T-helper 2 cell treated with Interferon-gamma antibody and Interleukin-4, amounts not matched to agents 5 μg/mL and 100 μg/mL, for 36 hours (primary cell): ENCODE measurements around the gene THG1L.
"Not testable (repeated sequence)": the region's sequence is repeated elsewhere in the genome, so short reads cannot be mapped to it uniquely, and the experiment has no call there.

Source experiments
- DNase-seq: peaks from one replicate; pipeline ENCODE4 v3.0.0; 2021; ENCODE audit warnings: low spot score
- H3K27ac Mint-ChIP-seq: one replicate; pipeline ENCODE4 v1.8.0; 2021; ENCODE audit warnings: mild to moderate bottlenecking, mixed read lengths
- H3K27me3 Mint-ChIP-seq: one replicate; pipeline ENCODE4 v1.8.0; 2021; ENCODE audit warnings: low read depth, mixed read lengths
- H3K36me3 Mint-ChIP-seq: one replicate; pipeline ENCODE4 v1.8.0; 2021; ENCODE audit warnings: low read depth, mixed read lengths
- H3K4me1 Mint-ChIP-seq: one replicate; pipeline ENCODE4 v1.8.0; 2021; ENCODE audit warnings: low read depth, mixed read lengths
- H3K4me3 Mint-ChIP-seq: one replicate; pipeline ENCODE4 v1.8.0; 2022; ENCODE audit warnings: mild to moderate bottlenecking, moderate library complexity, mixed read lengths
- H3K9me3 Mint-ChIP-seq: one replicate; pipeline ENCODE4 v1.8.0; 2021; ENCODE audit warnings: mixed read lengths

The THG1L gene

DNA sequence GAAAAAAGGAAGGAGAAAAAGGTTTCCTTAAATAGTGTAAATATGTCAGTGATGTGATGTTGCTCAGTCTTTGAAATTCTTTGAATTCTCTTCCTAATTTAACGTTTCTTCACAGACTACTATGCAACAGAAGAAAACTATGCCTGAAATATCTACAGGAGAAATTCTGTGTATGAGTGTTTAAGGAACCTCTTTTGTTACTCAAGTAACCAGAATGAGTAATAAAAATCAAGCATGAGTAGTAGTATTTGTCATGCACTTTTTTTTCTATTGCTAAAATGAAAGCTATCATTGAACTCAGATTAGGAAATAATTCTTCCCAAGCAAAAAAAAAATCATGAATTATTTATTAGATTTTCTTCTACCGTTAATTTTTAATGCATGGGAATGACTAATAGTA is 20.3 kb upstream of the THG1L start:
- Mint-ChIP-seq H3K36me3 (peaks cover 3% of the 10 kb centered on the region), H3K9me3 (no peaks in the 10 kb centered on the region), H3K4me3 (no peak overlapping the region), H3K27ac (no peak overlapping the region), H3K27me3 (peaks cover 7% of the 10 kb centered on the region), H3K4me1 (peaks cover 18% of the 10 kb centered on the region)
- DNase-seq: no peak

- H3K36me3 Mint-ChIP-seq: peaks cover 5% of the 10 kb centered on the region
- DNase-seq: no peak
- H3K27ac Mint-ChIP-seq: no peak overlapping the region
- H3K4me3 Mint-ChIP-seq: no peak overlapping the region
- no peaks in the 10 kb centered on the region for H3K9me3 Mint-ChIP-seq
- peaks cover 41% of the 10 kb centered on the region for H3K4me1 Mint-ChIP-seq
- peaks cover 3% of the 10 kb centered on the region for H3K27me3 Mint-ChIP-seq
Measured at GRCh38 chr5:157713830-157714595, 17.2 kb upstream of the THG1L start.

DNA sequence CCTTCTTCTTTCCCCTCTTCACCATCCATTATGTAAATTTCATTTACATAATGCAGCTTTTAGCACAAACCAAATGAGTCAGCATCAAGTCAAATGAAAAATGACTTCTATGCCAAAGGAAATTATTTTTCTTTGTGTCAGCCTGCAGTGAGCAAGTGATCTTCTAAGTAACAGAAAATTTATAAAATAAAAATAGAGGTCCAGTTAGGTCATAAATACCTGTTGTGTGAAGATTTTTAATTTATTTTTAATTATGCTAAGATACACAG is 16.7 kb upstream of the THG1L start:
- Mint-ChIP-seq H3K27ac (no peak overlapping the region), H3K9me3 (no peaks in the 10 kb centered on the region), H3K27me3 (peaks cover 2% of the 10 kb centered on the region), H3K4me1 (peaks cover 38% of the 10 kb centered on the region), H3K36me3 (peaks cover 2% of the 10 kb centered on the region), H3K4me3 (no peak overlapping the region)
- no peak for DNase-seq

DNA sequence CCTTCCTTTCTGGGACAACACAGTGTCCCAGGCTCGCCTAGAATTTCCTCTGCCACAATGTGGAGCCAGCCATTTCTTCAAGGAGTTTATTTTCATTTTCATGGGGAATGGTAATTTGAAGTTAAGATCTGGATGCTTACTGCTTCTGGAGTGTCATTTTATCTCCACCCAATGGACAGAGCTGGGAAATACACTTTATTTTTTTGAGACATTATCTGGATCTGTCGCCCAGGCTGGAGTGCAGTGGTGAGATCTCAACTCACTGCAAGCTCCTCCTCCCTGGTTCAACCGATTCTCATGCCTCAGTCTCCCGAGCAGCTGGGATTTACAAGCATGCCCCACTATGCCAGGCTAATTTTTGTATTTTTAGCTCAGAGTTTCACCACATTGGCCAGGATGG is 12.7 kb upstream of the THG1L start:
- peaks cover 5% of the 10 kb centered on the region for H3K9me3 Mint-ChIP-seq
- no peaks in the 10 kb centered on the region for H3K27me3 Mint-ChIP-seq
- H3K4me1 Mint-ChIP-seq: peaks cover 38% of the 10 kb centered on the region
- peak overlapping the region; percentile 63 for H3K27ac Mint-ChIP-seq
- H3K4me3 Mint-ChIP-seq: peak overlapping the region; percentile 5
- DNase-seq: no peak
- peaks cover 2% of the 10 kb centered on the region for H3K36me3 Mint-ChIP-seq

DNA sequence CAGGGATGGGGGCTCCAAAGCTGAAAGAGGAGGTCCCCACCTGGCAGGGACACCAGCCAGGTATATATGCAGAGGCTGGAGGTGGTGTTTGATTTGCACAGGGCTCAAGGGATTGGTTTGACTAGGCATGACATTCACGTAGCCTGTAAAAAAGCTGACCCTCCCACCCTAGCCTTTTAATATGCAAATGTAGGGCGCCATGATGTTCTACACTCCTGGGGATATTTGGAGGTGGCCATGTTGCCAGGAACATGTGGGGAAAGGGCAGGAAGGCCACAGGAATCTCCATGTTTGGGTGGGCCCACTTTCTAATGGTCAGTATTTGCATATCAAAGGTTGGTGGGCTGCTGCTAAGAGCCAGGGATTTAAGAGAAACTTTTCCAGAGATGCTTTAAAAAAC is 12.0 kb upstream of the THG1L start:
- H3K27ac Mint-ChIP-seq: peak overlapping the region; percentile 41
- H3K36me3 Mint-ChIP-seq: peaks cover 2% of the 10 kb centered on the region
- no peak for DNase-seq
- H3K4me3 Mint-ChIP-seq: no peak overlapping the region
- peaks cover 5% of the 10 kb centered on the region for H3K9me3 Mint-ChIP-seq
- H3K4me1 Mint-ChIP-seq: peaks cover 38% of the 10 kb centered on the region
- H3K27me3 Mint-ChIP-seq: no peaks in the 10 kb centered on the region

DNA sequence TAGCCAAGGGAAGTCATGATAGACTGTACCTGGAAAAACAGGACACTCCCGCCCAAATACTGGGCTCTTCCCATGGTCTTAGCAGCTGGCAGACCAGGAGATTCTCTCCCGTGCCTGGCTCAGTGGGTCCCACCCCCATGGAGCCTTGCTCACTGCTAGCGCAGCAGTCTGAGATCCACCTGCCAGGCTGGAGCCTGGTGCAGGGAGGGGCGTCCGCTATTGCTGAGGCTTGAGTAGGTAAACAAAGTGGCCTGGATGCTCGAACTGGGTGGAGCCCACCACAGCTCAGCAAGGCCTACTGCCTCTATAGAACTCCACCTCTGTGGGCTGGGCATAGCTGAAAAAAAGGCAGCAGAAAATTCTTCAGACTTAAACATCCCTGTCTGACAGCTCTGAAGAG is 10.1 kb upstream of the THG1L start:
- Mint-ChIP-seq H3K4me1 (peaks cover 35% of the 10 kb centered on the region), H3K27me3 (peaks cover 5% of the 10 kb centered on the region), H3K36me3 (peaks cover 4% of the 10 kb centered on the region), H3K9me3 (peaks cover 5% of the 10 kb centered on the region), H3K4me3 (no peak overlapping the region), H3K27ac (no peak overlapping the region)
- DNase-seq: no peak

DNA sequence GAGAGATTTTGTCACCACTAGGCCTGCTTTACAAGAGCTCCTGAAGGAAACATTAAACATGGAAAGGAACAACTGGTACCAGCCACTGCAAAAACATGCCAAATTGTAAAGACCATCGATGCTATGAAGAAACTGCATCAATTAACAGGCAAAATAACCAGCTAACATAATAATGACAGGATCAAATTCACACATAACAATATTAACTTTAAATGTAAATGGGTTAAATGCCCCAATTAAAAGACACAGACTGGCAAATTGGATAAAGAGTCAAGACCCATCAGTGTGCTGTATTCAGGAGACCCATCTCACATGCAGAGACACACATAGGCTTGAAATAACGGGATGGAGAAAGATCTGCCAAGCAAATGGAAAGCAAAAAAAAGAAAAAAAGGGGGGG is 8.3 kb upstream of the THG1L start:
- not testable (repeated sequence) for H3K4me3 Mint-ChIP-seq, H3K27me3 Mint-ChIP-seq, H3K36me3 Mint-ChIP-seq, DNase-seq, H3K9me3 Mint-ChIP-seq, H3K27ac Mint-ChIP-seq
- H3K4me1 Mint-ChIP-seq: peaks cover 23% of the 10 kb centered on the region

DNA sequence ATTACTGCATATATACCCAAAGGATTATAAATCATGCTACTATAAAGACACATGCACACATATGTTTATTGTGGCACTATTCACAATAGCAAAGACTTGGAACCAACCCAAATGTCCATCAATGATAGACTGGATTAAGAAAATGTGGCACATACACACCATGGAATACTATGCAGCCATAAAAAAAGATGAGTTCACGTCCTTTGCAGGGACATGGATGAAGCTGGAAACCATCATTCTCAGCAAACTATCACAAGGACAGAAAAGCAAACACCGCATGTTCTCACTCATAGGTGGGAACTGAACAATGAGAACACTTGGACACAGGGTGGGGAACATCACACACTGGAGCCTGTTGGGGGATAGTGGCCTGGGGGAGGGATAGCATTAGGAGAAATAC is 4.6 kb upstream of the THG1L start:
- H3K9me3 Mint-ChIP-seq, DNase-seq, H3K27me3 Mint-ChIP-seq, H3K4me3 Mint-ChIP-seq, H3K36me3 Mint-ChIP-seq, H3K27ac Mint-ChIP-seq: not testable (repeated sequence)
- H3K4me1 Mint-ChIP-seq: peaks cover 23% of the 10 kb centered on the region

- H3K4me3 Mint-ChIP-seq, H3K27ac Mint-ChIP-seq, H3K36me3 Mint-ChIP-seq, H3K27me3 Mint-ChIP-seq, DNase-seq, H3K9me3 Mint-ChIP-seq: not testable (repeated sequence)
- peaks cover 28% of the 10 kb centered on the region for H3K4me1 Mint-ChIP-seq
Measured at GRCh38 chr5:157727858-157728257, 3.4 kb upstream of the THG1L start.

DNA sequence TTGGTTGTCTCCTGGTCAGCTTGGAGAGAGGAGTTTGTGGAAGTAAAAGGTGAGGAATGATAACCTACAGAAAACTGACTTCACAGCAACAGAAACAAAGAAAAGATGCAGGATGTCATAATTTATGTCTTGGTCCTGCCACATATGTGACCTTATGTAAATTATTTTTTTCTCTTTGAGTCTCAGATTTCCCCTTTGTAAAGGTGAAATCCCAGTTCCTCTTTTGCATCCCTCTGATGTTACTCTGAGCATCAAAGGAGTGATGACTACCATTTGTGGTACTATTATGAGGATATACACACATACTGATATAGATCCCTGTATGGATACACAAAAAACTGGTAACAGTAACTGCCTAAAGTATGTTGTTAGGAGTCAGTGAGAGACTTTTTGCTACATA is 1.4 kb upstream of the THG1L start:
- DNase-seq: no peak
- Mint-ChIP-seq H3K36me3 (peaks cover 12% of the 10 kb centered on the region), H3K9me3 (no peaks in the 10 kb centered on the region), H3K4me3 (no peak overlapping the region), H3K27me3 (peaks cover 5% of the 10 kb centered on the region), H3K4me1 (peaks cover 28% of the 10 kb centered on the region), H3K27ac (no peak overlapping the region)

GRCh38 chr5:157730900-157731271 is 334 bp upstream of the THG1L start:
- no peaks in the 10 kb centered on the region for H3K27me3 Mint-ChIP-seq
- H3K4me3 Mint-ChIP-seq: peak overlapping the region; percentile 91

GRCh38 chr5:157732130-157732514 is 902 bp downstream of the THG1L start:
- H3K4me3 Mint-ChIP-seq: peak overlapping the region; percentile 91
- no peaks in the 10 kb centered on the region for H3K27me3 Mint-ChIP-seq
- peaks cover 20% of the 10 kb centered on the region for H3K36me3 Mint-ChIP-seq
- H3K4me1 Mint-ChIP-seq: peaks cover 22% of the 10 kb centered on the region
- no peak for DNase-seq
- peak overlapping the region; percentile 90 for H3K27ac Mint-ChIP-seq
- H3K9me3 Mint-ChIP-seq: no peaks in the 10 kb centered on the region

More at GRCh38 chr5:157730900-157731271, 334 bp upstream of the THG1L start:
- H3K9me3 Mint-ChIP-seq: no peaks in the 10 kb centered on the region
- DNase-seq: no peak
- peak overlapping the region; percentile 90 for H3K27ac Mint-ChIP-seq
- H3K4me1 Mint-ChIP-seq: peaks cover 25% of the 10 kb centered on the region
- peaks cover 14% of the 10 kb centered on the region for H3K36me3 Mint-ChIP-seq

DNA sequence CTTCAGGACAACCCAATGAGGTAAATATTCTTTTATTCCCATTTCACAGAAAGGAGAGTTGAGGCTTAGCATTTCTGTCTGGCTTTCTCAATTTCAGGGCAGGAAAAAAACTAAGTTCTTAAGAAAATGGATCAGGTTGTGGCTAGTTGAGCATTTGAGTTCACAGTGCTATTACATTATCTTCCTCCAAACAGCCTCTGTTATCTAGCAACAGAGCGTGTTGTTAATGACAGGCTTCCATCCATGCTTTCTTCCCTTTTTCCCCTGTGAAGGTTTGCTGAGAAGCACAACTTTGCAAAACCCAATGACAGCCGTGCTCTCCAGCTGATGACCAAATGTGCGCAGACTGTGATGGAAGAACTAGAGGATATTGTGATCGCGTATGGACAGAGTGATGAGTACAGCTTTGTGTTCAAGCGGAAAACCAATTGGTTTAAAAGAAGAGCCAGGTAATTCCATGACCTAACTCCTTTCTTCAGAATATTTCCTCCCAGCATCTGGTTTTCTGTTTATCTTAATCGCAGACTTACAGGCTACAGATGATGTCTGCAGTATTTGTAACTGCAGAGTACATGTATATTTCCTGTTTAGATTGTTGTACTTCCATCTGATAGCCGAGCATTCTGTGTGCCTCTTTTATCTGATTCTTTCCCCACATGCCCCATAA is 1.5 kb downstream of the THG1L start:
- DNase-seq: no peak
- H3K4me3 Mint-ChIP-seq: peak overlapping the region; percentile 1
- peaks cover 22% of the 10 kb centered on the region for H3K36me3 Mint-ChIP-seq
- peaks cover 22% of the 10 kb centered on the region for H3K4me1 Mint-ChIP-seq
- no peaks in the 10 kb centered on the region for H3K27me3 Mint-ChIP-seq
- no peak overlapping the region for H3K27ac Mint-ChIP-seq
- H3K9me3 Mint-ChIP-seq: no peaks in the 10 kb centered on the region

GRCh38 chr5:157734436-157734835 is 3.2 kb downstream of the THG1L start:
- no peak for DNase-seq
- Mint-ChIP-seq H3K27ac (no peak overlapping the region), H3K27me3 (no peaks in the 10 kb centered on the region), H3K4me1 (peaks cover 22% of the 10 kb centered on the region), H3K9me3 (no peaks in the 10 kb centered on the region), H3K36me3 (peaks cover 30% of the 10 kb centered on the region), H3K4me3 (no peak overlapping the region)

- Mint-ChIP-seq H3K4me3 (no peak overlapping the region), H3K27ac (no peak overlapping the region), H3K36me3 (peaks cover 36% of the 10 kb centered on the region), H3K9me3 (no peaks in the 10 kb centered on the region), H3K4me1 (peaks cover 18% of the 10 kb centered on the region), H3K27me3 (no peaks in the 10 kb centered on the region)
- DNase-seq: no peak
Measured at GRCh38 chr5:157735991-157736390, 4.8 kb downstream of the THG1L start.
